IPS-18c (cell line): ENCODE results near the gene SV2C.

Experiments used
- H3K4me3 ChIP-seq: 2 replicates; pipeline ENCODE4 v1.7.0; 2013; ENCODE audit warnings: low read depth, mild to moderate bottlenecking, low read length, moderate library complexity; ENCODE audit not compliant: insufficient read depth
- H3K9me3 ChIP-seq: one replicate; pipeline ENCODE4 v1.6.1; 2013; ENCODE audit warnings: mild to moderate bottlenecking, low read length, moderate library complexity; ENCODE audit not compliant: control insufficient read depth, insufficient read depth

Gene SV2C

DNA sequence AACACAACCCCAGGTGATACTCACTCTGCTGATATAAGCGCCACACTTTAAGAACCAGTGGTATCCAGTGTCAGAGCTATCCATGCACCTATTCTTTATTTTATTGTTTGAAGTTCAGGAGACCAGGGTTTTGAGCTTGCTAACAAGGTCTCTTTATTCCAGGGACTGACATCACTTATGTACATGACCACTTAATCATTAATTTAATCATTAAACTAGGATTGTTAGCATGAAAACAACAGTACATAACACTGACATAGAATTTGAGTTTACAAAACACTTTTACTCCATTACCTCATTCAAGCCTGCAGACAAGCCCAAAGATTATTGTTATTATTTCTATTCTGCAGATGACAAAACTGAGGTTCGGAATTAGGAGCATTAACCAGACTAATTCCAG, 168.5 kb downstream of the SV2C start:
- no peak overlapping the region for H3K4me3 ChIP-seq
- no peaks in the 10 kb centered on the region for H3K9me3 ChIP-seq

DNA sequence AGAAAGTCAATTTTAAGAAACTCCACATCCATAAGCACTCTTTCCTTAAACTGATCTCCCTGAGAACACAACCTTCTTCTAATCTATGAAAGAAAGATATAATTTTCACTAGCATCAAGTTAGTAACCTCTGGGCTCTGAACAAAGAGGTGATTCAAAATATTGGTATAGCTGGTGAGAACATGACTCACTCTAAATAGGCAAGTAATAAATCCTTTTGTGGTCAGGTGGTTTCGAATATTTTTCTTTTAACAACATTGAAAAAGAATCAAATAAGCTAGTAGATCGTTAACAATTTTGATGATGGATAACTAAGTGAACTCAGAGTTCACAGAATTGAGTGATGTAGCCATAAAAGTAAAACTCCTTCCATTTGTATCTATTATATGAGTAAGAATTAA, 169.3 kb downstream of the SV2C start:
- H3K4me3 ChIP-seq: no peak overlapping the region
- H3K9me3 ChIP-seq: no peaks in the 10 kb centered on the region

DNA sequence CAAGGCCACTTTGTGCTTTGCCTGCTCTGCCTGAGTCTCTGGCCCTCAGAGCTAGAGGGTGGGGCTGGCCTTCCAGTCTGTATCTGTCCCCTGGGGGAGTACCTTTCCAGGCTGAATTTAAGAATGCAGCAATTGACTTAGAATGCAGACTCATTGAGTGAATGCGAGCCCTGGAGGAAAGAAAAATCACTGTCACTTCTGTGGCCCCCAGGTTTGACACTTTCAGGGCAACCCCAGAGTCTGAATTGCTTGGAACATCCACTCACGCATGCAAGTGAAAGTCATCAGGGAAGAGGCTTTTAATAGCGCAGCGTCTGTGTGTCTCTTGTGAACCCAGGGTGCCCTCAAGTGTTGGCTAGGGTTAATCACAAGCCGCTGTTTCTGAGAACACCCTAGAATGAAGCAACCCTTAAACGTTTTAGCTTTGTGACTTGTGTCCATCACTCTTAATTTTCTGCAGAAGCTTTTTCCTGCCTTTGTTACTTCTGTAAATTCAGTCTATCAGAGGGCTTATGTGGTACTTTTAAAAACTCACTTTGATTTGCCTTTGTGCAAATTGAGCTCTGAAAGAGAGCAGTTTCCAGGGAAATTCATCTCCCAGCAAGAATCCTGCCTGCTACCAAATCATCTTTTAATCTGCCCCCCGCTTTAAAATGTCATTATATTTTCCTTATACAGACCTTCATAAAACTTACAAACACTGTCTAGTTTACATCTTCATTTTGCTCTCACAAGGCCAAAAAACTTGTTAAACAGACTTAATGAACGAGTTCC, 173.1 kb downstream of the SV2C start:
- no peak overlapping the region for H3K4me3 ChIP-seq
- H3K9me3 ChIP-seq: no peaks in the 10 kb centered on the region

DNA sequence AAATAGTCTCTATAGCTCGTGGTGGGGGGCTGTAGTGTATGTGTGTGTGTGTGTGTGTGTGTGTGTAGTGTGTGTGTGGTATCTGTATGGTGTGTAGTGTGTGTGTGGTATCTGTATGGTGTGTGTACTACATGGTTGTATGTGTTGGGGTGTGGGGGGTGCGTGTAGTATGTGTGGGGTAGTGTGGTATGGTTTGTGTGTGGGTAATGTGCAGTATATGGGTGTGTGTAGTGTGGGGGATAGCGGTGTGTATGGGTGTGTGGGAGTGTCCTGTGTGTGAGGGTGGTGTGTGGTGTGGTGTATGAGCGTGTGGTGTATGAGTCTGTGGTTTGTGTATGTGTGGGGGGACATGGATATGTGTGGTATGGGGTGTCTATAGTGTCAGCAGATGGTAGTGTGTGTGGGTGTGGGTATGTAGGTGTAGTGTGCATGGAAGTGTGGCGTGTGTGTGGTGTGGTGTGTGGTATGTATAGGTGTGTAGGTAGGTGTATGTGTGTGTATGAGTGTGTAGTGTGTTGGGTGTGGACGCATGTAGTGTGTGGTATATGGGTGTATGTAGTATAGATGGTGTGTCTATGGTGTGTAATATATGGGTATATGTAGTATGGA, 174.1 kb downstream of the SV2C start:
- Histone ChIP-seq H3K4me3 (no peak overlapping the region), H3K9me3 (no peaks in the 10 kb centered on the region)

DNA sequence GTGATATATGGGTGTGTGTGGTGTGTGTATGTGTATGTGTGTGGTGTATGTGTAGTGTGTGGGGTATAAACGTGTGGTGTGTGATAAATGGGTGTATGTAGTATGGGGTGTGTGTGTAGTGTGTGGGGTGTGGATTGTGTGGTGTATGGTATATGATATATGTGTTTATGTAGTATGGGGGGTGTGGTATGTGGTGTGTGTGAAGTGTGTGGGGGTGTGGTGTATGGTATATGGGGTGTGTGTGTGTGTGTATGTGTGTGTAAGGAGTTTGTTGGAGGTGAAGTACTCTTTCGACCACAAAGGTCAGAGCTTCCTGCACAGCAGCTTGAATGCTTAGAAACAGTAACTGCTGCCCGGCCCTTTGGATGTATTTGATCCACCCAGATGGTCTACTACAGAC, 174.7 kb downstream of the SV2C start:
- Histone ChIP-seq H3K9me3 (no peaks in the 10 kb centered on the region), H3K4me3 (no peak overlapping the region)

DNA sequence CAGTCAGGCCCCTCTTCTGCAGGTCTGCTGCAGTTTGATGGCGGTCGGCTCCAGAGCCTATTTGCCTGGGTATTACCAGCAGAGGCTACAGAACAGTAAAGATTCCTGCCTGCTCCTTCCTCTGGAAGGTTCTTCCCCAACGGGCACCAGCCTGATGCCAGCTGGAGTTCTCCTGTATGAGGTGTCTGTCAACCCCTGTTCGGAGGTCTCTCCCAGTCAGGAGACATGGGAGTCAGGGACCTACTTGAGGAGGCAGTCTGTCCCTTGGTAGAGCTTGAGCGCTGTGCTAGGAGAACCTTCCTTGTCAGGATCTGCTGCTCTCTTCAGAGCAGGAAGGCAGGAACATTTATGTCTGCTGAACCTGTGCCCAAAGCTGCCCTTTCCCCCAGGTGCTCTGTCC, 181.5 kb downstream of the SV2C start:
- Histone ChIP-seq H3K4me3 (no peak overlapping the region), H3K9me3 (peaks cover 2% of the 10 kb centered on the region)

DNA sequence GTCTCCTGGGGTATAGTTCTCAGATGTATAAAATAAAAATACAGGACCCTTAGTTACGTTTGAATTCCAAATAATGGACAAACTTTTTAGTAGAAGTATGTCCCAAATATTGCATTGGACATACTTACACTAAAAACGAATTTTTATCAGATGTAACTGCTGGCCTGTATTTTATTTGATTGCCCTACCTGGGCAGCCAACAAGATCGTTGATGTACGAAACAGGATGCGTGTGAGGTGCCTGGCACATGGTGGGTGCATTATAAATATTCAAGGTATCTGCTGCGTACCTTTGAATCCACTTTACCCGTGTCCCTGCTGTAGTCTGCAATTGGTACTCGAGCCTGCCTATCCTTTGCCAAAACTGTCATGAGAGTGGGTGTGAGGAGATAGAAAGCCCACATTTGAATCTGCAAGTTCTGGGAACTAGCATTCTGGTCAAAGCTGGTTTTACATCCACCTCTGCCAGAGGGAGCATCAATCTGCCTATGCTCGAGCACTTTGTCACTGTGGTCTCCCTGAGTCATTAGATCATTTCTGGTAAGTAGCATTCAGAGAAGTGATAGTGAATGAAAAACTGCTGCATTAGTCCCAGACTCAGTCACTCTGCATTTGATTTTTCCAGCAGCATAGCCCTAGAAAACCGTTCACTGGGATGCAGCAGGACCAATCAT, 186.2 kb downstream of the SV2C start:
- no peaks in the 10 kb centered on the region for H3K9me3 ChIP-seq

DNA sequence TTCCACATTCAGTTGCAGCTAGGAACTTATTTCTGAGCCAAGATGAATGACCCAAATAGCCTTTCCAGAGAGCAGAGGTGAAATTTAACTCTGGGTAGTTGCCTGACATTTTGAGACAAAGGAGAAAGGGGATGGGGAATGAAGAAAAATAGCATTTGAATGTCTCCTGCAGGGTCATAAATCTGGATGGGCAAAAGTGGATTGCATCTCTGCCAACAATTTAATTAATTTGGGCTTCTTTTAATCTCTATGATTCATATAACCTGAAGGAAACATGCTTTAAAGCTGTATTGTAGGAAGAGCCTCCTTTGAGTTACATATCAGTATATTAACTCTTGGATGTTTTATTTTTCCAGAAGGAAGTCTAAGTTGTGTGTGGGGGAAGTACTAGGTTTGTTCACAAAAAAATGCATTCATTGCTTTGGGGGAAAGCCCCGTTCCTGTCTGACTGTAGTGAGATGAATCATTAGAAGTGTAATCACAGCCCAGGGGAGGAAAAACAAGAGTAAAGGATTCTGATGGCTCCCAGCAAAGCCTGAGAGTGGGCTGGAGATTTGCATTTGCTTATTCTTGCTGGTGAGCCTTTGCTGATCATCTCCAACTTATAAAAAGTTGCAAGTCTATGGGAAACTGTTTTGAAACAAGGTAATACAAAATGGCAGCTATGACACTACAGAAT, 186.9 kb downstream of the SV2C start:
- no peak overlapping the region for H3K4me3 ChIP-seq
- H3K9me3 ChIP-seq: no peaks in the 10 kb centered on the region

More for the DNA sequence above, 186.2 kb downstream of the SV2C start:
- no peak overlapping the region for H3K4me3 ChIP-seq

DNA sequence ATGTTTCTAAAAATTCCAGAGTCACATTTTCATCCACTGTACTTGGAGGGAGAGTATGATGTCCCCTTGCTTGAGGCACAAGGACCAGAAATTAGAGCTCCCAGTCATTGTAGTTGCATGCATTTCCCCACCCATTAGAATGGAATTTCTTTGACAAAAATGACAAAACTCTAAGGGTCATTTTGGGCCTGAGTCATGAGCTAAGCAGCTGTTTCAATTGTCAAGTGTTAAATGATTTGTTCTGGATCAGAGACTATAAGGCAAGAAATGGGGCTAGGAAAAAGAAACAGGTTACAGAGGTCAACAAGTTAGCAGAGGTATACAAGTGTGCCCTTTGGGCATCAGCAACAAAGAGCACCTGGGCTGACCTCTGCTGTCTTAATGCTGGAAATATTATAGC, 188.7 kb downstream of the SV2C start:
- H3K9me3 ChIP-seq: no peaks in the 10 kb centered on the region
- H3K4me3 ChIP-seq: no peak overlapping the region

DNA sequence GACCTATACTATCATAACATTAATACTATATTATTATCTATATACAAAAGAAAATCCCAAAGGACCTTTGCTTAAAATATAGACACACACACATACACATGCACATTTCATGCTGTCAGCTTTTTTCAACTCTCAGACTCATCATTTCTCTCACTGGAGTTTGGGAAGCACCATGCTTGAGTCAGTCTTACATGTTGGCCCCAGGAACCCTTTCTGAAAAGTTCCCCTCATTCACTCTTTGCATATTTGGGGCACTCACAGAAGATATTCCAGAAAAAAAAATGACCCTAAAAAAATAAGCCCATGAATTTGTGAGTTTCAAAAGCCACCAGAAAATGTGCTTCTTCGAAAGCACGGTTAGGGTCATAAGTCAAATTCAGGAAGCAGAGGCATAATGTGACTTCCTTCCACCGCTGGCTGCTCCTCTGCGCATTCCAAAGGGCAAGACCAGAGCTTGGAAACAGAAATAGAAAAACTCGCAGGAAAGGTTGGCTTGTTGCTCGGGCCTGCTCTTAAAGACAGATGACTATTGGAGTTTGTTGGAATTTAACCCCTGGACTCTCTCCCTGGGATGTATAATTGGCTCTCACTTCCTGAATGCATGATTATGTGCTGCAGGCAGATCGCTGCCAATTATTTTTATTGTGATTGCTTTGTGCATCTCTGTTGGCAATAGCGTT, 190.2 kb downstream of the SV2C start:
- no peaks in the 10 kb centered on the region for H3K9me3 ChIP-seq
- H3K4me3 ChIP-seq: no peak overlapping the region

DNA sequence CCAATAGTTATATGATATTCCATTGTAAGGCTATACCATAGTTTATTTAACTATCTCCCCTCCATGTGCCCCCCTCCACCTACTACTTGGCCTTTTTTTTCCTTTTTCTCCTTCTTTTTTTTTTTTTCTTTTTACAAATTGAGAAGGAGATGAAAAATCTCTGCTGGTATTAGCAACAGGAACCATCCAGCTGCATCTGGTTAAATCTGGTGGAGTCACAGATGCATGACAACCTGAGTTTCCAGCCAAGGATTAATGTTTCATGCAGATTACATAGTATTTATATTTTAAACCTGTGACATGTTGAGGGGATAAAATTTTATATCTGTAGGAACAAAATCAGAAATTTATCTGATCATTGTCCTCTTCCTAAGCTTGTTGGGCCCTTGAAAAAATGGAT, 191.4 kb downstream of the SV2C start:
- H3K9me3 ChIP-seq: no peaks in the 10 kb centered on the region
- H3K4me3 ChIP-seq: no peak overlapping the region

DNA sequence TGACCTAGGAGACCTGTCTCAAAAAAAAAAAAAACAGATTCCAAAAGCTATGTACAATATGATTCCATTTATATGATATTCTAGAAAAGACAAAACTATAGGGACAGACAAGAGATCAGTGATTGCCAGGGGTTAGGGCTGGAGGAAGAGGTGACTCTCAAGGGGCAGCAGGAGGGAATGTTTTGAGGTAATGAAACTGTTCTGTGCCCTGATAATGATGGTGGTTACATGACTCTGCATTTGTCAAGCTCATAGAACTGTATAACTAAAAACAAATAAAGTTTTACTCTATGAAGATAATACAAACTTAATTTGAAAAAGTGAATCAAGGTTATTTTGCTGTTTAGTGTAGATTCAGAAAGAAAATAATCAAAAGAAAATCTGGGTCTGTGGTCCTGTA, 194.6 kb downstream of the SV2C start:
- no peaks in the 10 kb centered on the region for H3K9me3 ChIP-seq
- no peak overlapping the region for H3K4me3 ChIP-seq

DNA sequence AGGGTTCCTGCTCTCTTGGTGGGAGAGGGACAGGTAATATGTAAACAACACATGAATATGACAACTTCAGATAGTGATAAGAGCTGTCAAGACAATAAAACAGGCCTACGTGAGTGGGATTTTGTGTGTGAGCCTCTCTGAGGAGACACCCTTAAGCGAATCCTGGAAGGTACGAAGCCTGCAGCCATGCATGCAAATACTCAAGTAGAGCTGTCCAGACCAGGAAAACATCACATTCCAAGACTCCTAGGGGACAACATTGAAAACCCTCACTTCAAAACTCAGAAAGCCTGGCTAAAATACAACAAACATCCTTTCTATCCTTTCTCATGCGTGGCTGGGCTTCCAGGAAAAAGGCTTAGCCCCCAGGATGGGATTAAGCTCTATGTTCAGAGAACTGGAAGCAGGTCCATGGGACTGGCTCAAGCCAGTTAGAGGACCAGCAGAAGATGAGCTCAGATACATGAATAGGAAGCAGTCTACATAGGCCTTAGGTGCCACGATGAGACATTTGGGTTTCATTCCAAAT, 195.1 kb downstream of the SV2C start:
- Histone ChIP-seq H3K9me3 (no peaks in the 10 kb centered on the region), H3K4me3 (no peak overlapping the region)

DNA sequence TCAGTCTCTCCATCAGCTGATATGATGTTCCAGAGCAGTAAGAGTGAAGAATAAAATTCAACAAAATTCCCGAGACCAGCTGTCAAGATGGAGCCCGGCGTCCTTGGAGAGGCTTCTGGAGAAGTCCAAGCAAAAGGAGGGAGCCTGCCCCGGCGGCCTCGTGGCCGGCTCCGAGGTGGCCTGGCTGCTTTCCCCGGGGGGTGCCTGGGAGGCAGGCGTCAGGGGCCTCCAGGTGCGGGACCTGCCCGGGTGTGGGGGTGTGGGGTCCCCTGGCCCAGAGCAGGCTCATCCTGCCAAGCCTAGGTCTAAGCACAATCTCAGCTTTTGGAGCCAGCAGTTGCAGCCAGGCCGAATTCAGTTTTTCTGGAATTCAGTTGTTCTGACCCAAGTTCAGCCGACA, 197.3 kb downstream of the SV2C start:
- H3K4me3 ChIP-seq: no peak overlapping the region
- no peaks in the 10 kb centered on the region for H3K9me3 ChIP-seq

DNA sequence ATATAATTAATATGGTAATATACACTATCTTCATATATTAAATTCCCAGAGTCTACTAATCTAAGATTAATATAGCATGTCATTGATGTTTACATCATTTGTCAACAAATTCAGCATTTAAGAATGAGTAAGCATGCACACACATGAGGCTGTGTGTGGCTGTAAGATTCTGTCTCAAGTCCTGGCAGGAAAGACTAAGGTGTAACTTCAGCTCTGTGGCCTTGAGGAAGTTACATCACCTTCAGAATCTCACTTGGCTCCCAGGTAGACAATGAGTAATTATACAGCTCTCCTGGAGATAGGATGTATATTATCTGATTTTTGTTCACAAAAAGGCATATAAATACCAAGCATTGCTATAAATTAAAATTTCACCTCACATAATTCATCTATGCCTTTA, 200.5 kb downstream of the SV2C start:
- no peaks in the 10 kb centered on the region for H3K9me3 ChIP-seq
- H3K4me3 ChIP-seq: no peak overlapping the region

DNA sequence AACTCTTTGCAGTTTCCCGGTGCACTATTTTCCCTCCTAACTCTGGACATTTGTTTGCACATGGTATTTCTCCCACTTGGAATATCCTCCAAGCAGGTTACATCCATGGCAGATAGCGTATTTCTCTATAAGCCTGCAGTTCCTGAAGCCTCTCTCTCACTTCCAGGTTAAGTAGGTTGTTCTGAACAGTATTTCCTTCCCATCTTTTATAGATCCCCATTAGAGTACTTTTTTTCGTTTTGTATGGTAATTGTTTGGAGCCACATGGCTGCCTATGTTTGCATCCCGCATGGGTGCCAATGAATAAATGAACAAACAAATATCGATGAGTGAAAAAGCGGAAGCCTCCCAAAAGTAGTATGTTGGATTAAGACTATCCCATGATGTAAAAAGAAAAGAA, 206.5 kb downstream of the SV2C start:
- Histone ChIP-seq H3K9me3 (no peaks in the 10 kb centered on the region), H3K4me3 (no peak overlapping the region)

DNA sequence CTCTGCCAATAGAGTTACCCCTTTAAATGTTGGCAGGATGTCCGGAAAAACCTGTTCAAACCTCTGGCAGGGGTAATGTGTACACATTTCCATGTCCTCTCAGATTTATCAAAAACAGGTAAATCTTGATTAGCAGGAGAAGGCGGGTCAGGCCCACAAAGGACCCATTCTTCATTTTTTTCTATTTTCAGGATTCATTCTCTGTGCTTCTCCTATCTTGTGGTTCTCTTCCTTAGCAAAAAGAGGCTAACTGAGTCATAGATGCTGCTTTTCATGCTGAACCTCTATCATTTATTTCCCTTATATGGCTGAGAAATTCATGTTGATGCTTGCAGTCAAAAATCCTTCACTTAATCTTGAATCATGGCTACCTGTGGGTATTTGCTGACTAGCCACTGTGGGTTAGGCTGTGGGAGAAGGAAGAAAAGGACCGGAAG, 207.2 kb downstream of the SV2C start:
- no peaks in the 10 kb centered on the region for H3K9me3 ChIP-seq
- no peak overlapping the region for H3K4me3 ChIP-seq
